Activated B cell treated with CpG ODN at 0.5 μM for 24 hours (primary cell): ENCODE measurements around the gene CYP2A13. TPM values are rescaled to one million over a fixed set of nuclear protein-coding genes. Genes with fewer than 3 reads are reported as not detected.
A peak's percentile ranks its signal among the peaks of the same experiment; 100 is the strongest.

ENCODE experiments used
- ATAC-seq: fragments of 200-7000 bp; cut with Tn5 transposase; one replicate; pipeline ENCODE4 v1.10.0; 2021; ENCODE audit warnings: low read depth, mild to moderate bottlenecking, moderate library complexity
- CTCF ChIA-PET: fragments of 350-600 bp; sonication (Branson Sonifier 250); formaldehyde crosslinking; loops from one replicate; lab custom pipeline; 2021; ENCODE audit warnings: antibody characterized with exemption; lab: Charles Lee
- POLR2A ChIA-PET: fragments of 350-600 bp; sonication (Branson Sonifier 250); formaldehyde crosslinking; loops from one replicate; lab custom pipeline; 2021; ENCODE audit warnings: antibody characterized with exemption; lab: Charles Lee
- DNase-seq: peaks from one replicate; pipeline ENCODE4 v3.0.0; 2022
- H3K27ac Mint-ChIP-seq: one replicate; pipeline ENCODE4 v1.8.0; 2020; ENCODE audit warnings: mixed read lengths
- H3K27me3 Mint-ChIP-seq: one replicate; pipeline ENCODE4 v1.8.0; 2021; ENCODE audit warnings: mixed read lengths
- H3K36me3 Mint-ChIP-seq: one replicate; pipeline ENCODE4 v1.8.0; 2021; ENCODE audit warnings: low read depth, mixed read lengths
- H3K4me1 Mint-ChIP-seq: one replicate; pipeline ENCODE4 v1.8.0; 2021; ENCODE audit warnings: mixed read lengths
- H3K4me3 Mint-ChIP-seq: one replicate; pipeline ENCODE4 v1.8.0; 2020; ENCODE audit warnings: mild to moderate bottlenecking, mixed read lengths
- H3K9me3 Mint-ChIP-seq: one replicate; pipeline ENCODE4 v1.8.0; 2020; ENCODE audit warnings: mixed read lengths
- CTCF ChIP-seq: fragments of 200-600 bp; IDR thresholded peaks from one replicate; pipeline ENCODE4 v1.8.0; 2022; ENCODE audit warnings: antibody characterized with exemption, mild to moderate bottlenecking
- intact Hi-C: fragments of 100-400 bp; cut with micrococcal nuclease; formaldehyde crosslinking; loops from one replicate; pipeline ENCODE4 v1.15.1; 2024
- total RNA-seq: library from RNA; stranded (reverse); gene quantifications from 2 replicates; pipeline ENCODE4 v1.2.3, GENCODE V29; 2022

Gene CYP2A13
- total RNA-seq, 1 donor from 2014 or later = not detected

GRCh38 chr19:41144403-41144802 is 56.2 kb downstream of the CYP2A13 start:
- ChIA-PET CTCF (interaction anchor here (0.7 to 2.1 kb wide), 5 partner anchors 17 to 1070 kb away, joined by 3 to 14 read pairs (median 6); no protein-coding TSS in a partner anchor), POLR2A (interaction anchor here (0.6 to 1.1 kb wide), 2 partner anchors 394 to 420 kb away, joined by 3 to 4 read pairs; partner anchors contain the start of gene ACTMAP)
- H3K27ac Mint-ChIP-seq = no peak overlapping the region
- TF ChIP-seq CTCF = peak; percentile 63
- intact Hi-C loops = loop anchor here (1.0 to 10.0 kb wide), 3 partner anchors 17 to 602 kb away; partner anchors contain the start of gene CEACAM21
- peaks cover 9% of the 10 kb centered on the region for H3K27me3 Mint-ChIP-seq
- no peak overlapping the region for H3K4me3 Mint-ChIP-seq
- H3K36me3 Mint-ChIP-seq = no peaks in the 10 kb centered on the region
- H3K4me1 Mint-ChIP-seq = no peaks in the 10 kb centered on the region
- no peaks in the 10 kb centered on the region for H3K9me3 Mint-ChIP-seq
- DNase-seq = peak; percentile 42
- ATAC-seq = peak; percentile 64

Other genes with a start within 250 kb of the CYP2A13 start
- gene CYP2A6, start 238.0 kb upstream of the CYP2A13 start, total RNA-seq = not detected in 2 replicates
- not detected in 2 replicates for gene CYP2A7, start 206.2 kb upstream of the CYP2A13 start, total RNA-seq
- not detected in 2 replicates for gene CYP2B6, start 97.2 kb upstream of the CYP2A13 start, total RNA-seq
- gene CYP2F1, start 26.0 kb downstream of the CYP2A13 start, total RNA-seq = not detected in 2 replicates
- not detected in 2 replicates for gene CYP2S1, start 104.8 kb downstream of the CYP2A13 start, total RNA-seq
- not detected in 2 replicates for gene AXL, start 130.8 kb downstream of the CYP2A13 start, total RNA-seq
- 235 and 244 TPM in 2 replicates for gene HNRNPUL1, start 175.9 kb downstream of the CYP2A13 start, total RNA-seq
- gene CCDC97, start 221.7 kb downstream of the CYP2A13 start, total RNA-seq = 61.7 and 65.3 TPM in 2 replicates